DND-41 (cell line): Measurements from ENCODE around the gene LCE2D.
"Not testable (repeated sequence)": the region's sequence is repeated elsewhere in the genome, so short reads cannot be mapped to it uniquely, and the experiment has no call there.

Experiments
- ATAC-seq: fragments of 200-7000 bp; cut with Tn5 transposase; 3 replicates; pipeline ENCODE4 v1.9.1; 2021; ENCODE audit warnings: low read depth; ENCODE audit not compliant: insufficient read depth
- DNase-seq: peaks from one replicate; pipeline ENCODE4 v3.0.0-alpha.2; 2020
- H2AFZ ChIP-seq: 2 replicates; pipeline ENCODE4 v1.6.0; 2012; ENCODE audit warnings: low read depth, low read length
- H3K27ac ChIP-seq: 2 replicates; pipeline ENCODE4 v1.5.1; 2012; ENCODE audit warnings: low read length, inconsistent platforms
- H3K27me3 ChIP-seq: fragments of 200-600 bp; sonication (generic); 2 replicates; pipeline ENCODE4 v1.6.0; 2012; ENCODE audit warnings: low read length, mild to moderate bottlenecking, inconsistent platforms; ENCODE audit not compliant: insufficient read depth, poor library complexity
- H3K36me3 ChIP-seq: 2 replicates; pipeline ENCODE4 v1.5.1; 2012; ENCODE audit warnings: low read length, inconsistent platforms; ENCODE audit not compliant: insufficient read depth
- H3K4me1 ChIP-seq: 2 replicates; pipeline ENCODE4 v1.5.1; 2012; ENCODE audit warnings: mild to moderate bottlenecking, low read length; ENCODE audit not compliant: insufficient read depth
- H3K4me2 ChIP-seq: 2 replicates; pipeline ENCODE4 v1.6.0; 2012; ENCODE audit warnings: mild to moderate bottlenecking, moderate library complexity, low read length, inconsistent platforms; ENCODE audit not compliant: insufficient read depth
- H3K4me3 ChIP-seq, 2 experiments: fragments of 200-600 bp in 1 of 2; shearing (Covaris generic) in 1 of 2; 2 replicates each; pipeline ENCODE4 v1.5.1; 2012 to 2016; ENCODE audit warnings: inconsistent platforms in 2 of 2, low read length in 2 of 2, mild to moderate bottlenecking in 2 of 2, low read depth in 1 of 2, moderate library complexity in 1 of 2
- H3K79me2 ChIP-seq: 2 replicates; pipeline ENCODE4 v1.6.0; 2012; ENCODE audit warnings: low read length, inconsistent platforms; ENCODE audit not compliant: insufficient read depth
- H3K9ac ChIP-seq: 2 replicates; pipeline ENCODE4 v1.6.0; 2012; ENCODE audit warnings: low read depth, mild to moderate bottlenecking, inconsistent platforms, low read length, moderate library complexity
- H3K9me3 ChIP-seq: 2 replicates; pipeline ENCODE4 v1.5.1; 2012; ENCODE audit warnings: low read length, moderate library complexity, mild to moderate bottlenecking, inconsistent platforms; ENCODE audit not compliant: insufficient read depth, severe bottlenecking
- H4K20me1 ChIP-seq: 2 replicates; pipeline ENCODE4 v1.6.0; 2012; ENCODE audit warnings: low read length; ENCODE audit not compliant: insufficient read depth
- CTCF ChIP-seq: IDR thresholded peaks from 2 replicates; pipeline ENCODE4 v1.5.1; 2012; ENCODE audit warnings: borderline replicate concordance, low read length, moderate library complexity, mild to moderate bottlenecking; ENCODE audit not compliant: poor library complexity, severe bottlenecking; ENCODE audit errors: extremely low read depth
- EZH2 ChIP-seq: IDR thresholded peaks from 3 replicates; pipeline ENCODE4 v1.6.1; 2012; ENCODE audit warnings: borderline replicate concordance, low read depth, mild to moderate bottlenecking, moderate library complexity, low read length, inconsistent platforms; ENCODE audit not compliant: severe bottlenecking

Gene LCE2D

GRCh38 chr1:152673016-152673415 is 9.8 kb downstream of the LCE2D start:
- Histone ChIP-seq H3K27ac (no peak overlapping the region), H3K4me1 (no peaks in the 10 kb centered on the region), H3K4me2 (no peak overlapping the region), H3K9ac (no peak overlapping the region), H4K20me1 (no peaks in the 10 kb centered on the region; the same call in 1 of the 2 replicates), H3K27me3 (peaks cover 8% of the 10 kb centered on the region), H2AFZ (no peak overlapping the region), H3K79me2 (no peaks in the 10 kb centered on the region), H3K4me3 (no peak overlapping the region), H3K36me3 (no peaks in the 10 kb centered on the region), H3K9me3 (no peaks in the 10 kb centered on the region)
- no peak for DNase-seq
- TF ChIP-seq CTCF (no peak), EZH2 (no peak)
- no peak for ATAC-seq

- not testable (repeated sequence) for H2AFZ ChIP-seq, H3K9me3 ChIP-seq, H4K20me1 ChIP-seq, H3K27ac ChIP-seq, H3K4me3 ChIP-seq, H3K4me1 ChIP-seq, H3K9ac ChIP-seq, H3K79me2 ChIP-seq, H3K36me3 ChIP-seq, ATAC-seq, DNase-seq, H3K4me2 ChIP-seq
- peaks cover 21% of the 10 kb centered on the region for H3K27me3 ChIP-seq
These were observed 11.8 kb downstream of the LCE2D start, which contains the start of gene LCE2C for GRCh38 chr1:152674983-152675382. TSS of gene LCE2C (plus strand) at chr1:152675279. CDS start at chr1:152676016, 737 bp downstream.

- Histone ChIP-seq H3K27me3 (peaks cover 22% of the 10 kb centered on the region), H3K36me3 (no peaks in the 10 kb centered on the region), H3K27ac (no peak overlapping the region), H3K79me2 (no peaks in the 10 kb centered on the region), H4K20me1 (no peaks in the 10 kb centered on the region; the same call in 1 of the 2 replicates), H2AFZ (no peak overlapping the region), H3K9me3 (no peaks in the 10 kb centered on the region), H3K4me3 (no peak overlapping the region), H3K9ac (no peak overlapping the region), H3K4me1 (no peaks in the 10 kb centered on the region), H3K4me2 (no peak overlapping the region)
- DNase-seq: no peak
- TF ChIP-seq CTCF: no peak
- TF ChIP-seq EZH2: no peak
- ATAC-seq: no peak
These were observed 16.3 kb downstream of the LCE2D start for GRCh38 chr1:152679459-152679858.

- Histone ChIP-seq H3K9me3 (no peaks in the 10 kb centered on the region), H3K4me1 (no peaks in the 10 kb centered on the region), H3K27me3 (peaks cover 22% of the 10 kb centered on the region), H3K4me3 (no peak overlapping the region), H3K36me3 (no peaks in the 10 kb centered on the region), H3K79me2 (no peaks in the 10 kb centered on the region), H3K4me2 (no peak overlapping the region), H3K27ac (no peak overlapping the region), H4K20me1 (no peaks in the 10 kb centered on the region; the same call in 1 of the 2 replicates), H3K9ac (no peak overlapping the region), H2AFZ (no peak overlapping the region)
- TF ChIP-seq CTCF (no peak), EZH2 (no peak)
- DNase-seq (no peak), ATAC-seq (no peak)
These were observed 18.4 kb downstream of the LCE2D start for GRCh38 chr1:152681616-152682015.
